ENCODE results near the gene PGAP3. TPM values are rescaled to one million over a fixed set of nuclear protein-coding genes. Genes with fewer than 3 reads are reported as not detected.

Gene PGAP3
- total RNA-seq, 2 experiments from 2014 or later: 11.8 to 11.9 TPM

- DNase-seq: no peak
- Mint-ChIP-seq H3K9me3 (no peaks in the 10 kb centered on the region), H3K36me3 (ENCODE audit: low read depth) (no peaks in the 10 kb centered on the region), H3K27ac (no peak overlapping the region), H3K4me1 (ENCODE audit: low read depth) (peaks cover 73% of the 10 kb centered on the region), H3K27me3 (ENCODE audit: low read depth) (no peaks in the 10 kb centered on the region), H3K4me3 (no peak overlapping the region)
- intact Hi-C loops (cut with micrococcal nuclease): no loop called here
- CTCF ChIA-PET: interaction anchor here (0.8 to 11.7 kb wide), 5 partner anchors 8 to 25 kb away, joined by 3 to 213 read pairs (median 5); partner anchors contain the start of gene TCAP
These were observed 46.8 kb downstream of the PGAP3 start for GRCh38 chr17:39641097-39641496.

- Mint-ChIP-seq H3K27me3 (ENCODE audit: low read depth) (no peaks in the 10 kb centered on the region), H3K4me3 (no peak overlapping the region), H3K4me1 (ENCODE audit: low read depth) (peaks cover 74% of the 10 kb centered on the region), H3K36me3 (ENCODE audit: low read depth) (no peaks in the 10 kb centered on the region), H3K9me3 (no peaks in the 10 kb centered on the region), H3K27ac (no peak overlapping the region)
- intact Hi-C loops (cut with micrococcal nuclease): no loop called here
- no peak for DNase-seq
- CTCF ChIA-PET: interaction anchor here (0.8 to 11.7 kb wide), 3 partner anchors 13 to 25 kb away, joined by 5 to 213 read pairs (median 44); partner anchors contain the start of gene TCAP
These were observed 47.2 kb downstream of the PGAP3 start for GRCh38 chr17:39640591-39641031.

- Mint-ChIP-seq H3K4me3 (no peak overlapping the region), H3K4me1 (ENCODE audit: low read depth) (peaks cover 67% of the 10 kb centered on the region), H3K36me3 (ENCODE audit: low read depth) (no peaks in the 10 kb centered on the region), H3K27ac (peak overlapping the region; percentile 61), H3K27me3 (ENCODE audit: low read depth) (no peaks in the 10 kb centered on the region), H3K9me3 (no peaks in the 10 kb centered on the region)
- DNase-seq: no peak
- CTCF ChIA-PET: interaction anchor here (0.5 to 11.7 kb wide), 3 partner anchors 14 to 50 kb away, joined by 3 to 213 read pairs (median 44); no protein-coding TSS in a partner anchor
- intact Hi-C loops (cut with micrococcal nuclease): loop anchor here (5.0 to 10.0 kb wide), 3 partner anchors 47 to 465 kb away; partner anchors contain the start of genes MIEN1, NR1D1 and PGAP3
These were observed 48.0 kb downstream of the PGAP3 start for GRCh38 chr17:39639566-39640458.

GRCh38 chr17:39639043-39639442, 48.8 kb downstream of the PGAP3 start:
- no peak for DNase-seq
- CTCF ChIA-PET: interaction anchor here (0.5 to 11.7 kb wide), 3 partner anchors 15 to 51 kb away, joined by 3 to 213 read pairs (median 44); no protein-coding TSS in a partner anchor
- Mint-ChIP-seq H3K4me3 (no peak overlapping the region), H3K4me1 (ENCODE audit: low read depth) (peaks cover 64% of the 10 kb centered on the region), H3K27ac (no peak overlapping the region), H3K27me3 (ENCODE audit: low read depth) (no peaks in the 10 kb centered on the region), H3K36me3 (ENCODE audit: low read depth) (no peaks in the 10 kb centered on the region), H3K9me3 (no peaks in the 10 kb centered on the region)
- intact Hi-C loops (cut with micrococcal nuclease): loop anchor here (5.0 to 10.0 kb wide), 3 partner anchors 48 to 466 kb away; partner anchors contain the start of genes MIEN1, NR1D1 and PGAP3

GRCh38 chr17:39638317-39638716, 49.5 kb downstream of the PGAP3 start:
- Mint-ChIP-seq H3K36me3 (ENCODE audit: low read depth) (no peaks in the 10 kb centered on the region), H3K4me3 (peak overlapping the region; percentile 92), H3K27ac (no peak overlapping the region), H3K27me3 (ENCODE audit: low read depth) (no peaks in the 10 kb centered on the region), H3K9me3 (no peaks in the 10 kb centered on the region), H3K4me1 (ENCODE audit: low read depth) (peaks cover 57% of the 10 kb centered on the region)
- intact Hi-C loops (cut with micrococcal nuclease): loop anchor here (5.0 to 10.0 kb wide), 3 partner anchors 49 to 466 kb away; partner anchors contain the start of genes MIEN1, NR1D1 and PGAP3
- CTCF ChIA-PET: interaction anchor here (0.9 to 11.7 kb wide), 5 partner anchors 13 to 16 kb away, joined by 3 to 213 read pairs (median 11); no protein-coding TSS in a partner anchor
- DNase-seq: no peak

- intact Hi-C loops (cut with micrococcal nuclease): loop anchor here (1.0 to 10.0 kb wide), 5 partner anchors 50 to 468 kb away; partner anchors contain the start of genes LRRC3C, MIEN1, NR1D1 and ORMDL3
- no peaks in the 10 kb centered on the region for H3K36me3 Mint-ChIP-seq (ENCODE audit: low read depth)
- H3K27ac Mint-ChIP-seq: peak within 1 kb of the TSS; percentile 93
- no peaks in the 10 kb centered on the region for H3K27me3 Mint-ChIP-seq (ENCODE audit: low read depth)
- H3K4me3 Mint-ChIP-seq: peak within 1 kb of the TSS; percentile 92
- no peaks in the 10 kb centered on the region for H3K9me3 Mint-ChIP-seq
- peak; percentile 94 for DNase-seq
- CTCF ChIA-PET: interaction anchor here (0.6 to 11.7 kb wide), 5 partner anchors 9 to 17 kb away, joined by 3 to 213 read pairs (median 5); no protein-coding TSS in a partner anchor
- H3K4me1 Mint-ChIP-seq (ENCODE audit: low read depth): peaks cover 49% of the 10 kb centered on the region
These were observed 50.7 kb downstream of the PGAP3 start, which contains the start of gene STARD3 for GRCh38 chr17:39636927-39637736. Gene STARD3, plus strand, starts transcription at chr17:39637144. Its CDS starts 16,388 bp downstream, at chr17:39653532.

GRCh38 chr17:39636587-39636926, 51.3 kb downstream of the PGAP3 start:
- H3K27me3 Mint-ChIP-seq (ENCODE audit: low read depth): no peaks in the 10 kb centered on the region
- intact Hi-C loops (cut with micrococcal nuclease): loop anchor here (2.0 to 10.0 kb wide), 4 partner anchors 51 to 468 kb away; partner anchors contain the start of genes LRRC3C, MIEN1, NR1D1 and ORMDL3
- H3K4me3 Mint-ChIP-seq: peak overlapping the region; percentile 92
- no peaks in the 10 kb centered on the region for H3K9me3 Mint-ChIP-seq
- DNase-seq: no peak
- no peaks in the 10 kb centered on the region for H3K36me3 Mint-ChIP-seq (ENCODE audit: low read depth)
- peak overlapping the region; percentile 93 for H3K27ac Mint-ChIP-seq
- peaks cover 49% of the 10 kb centered on the region for H3K4me1 Mint-ChIP-seq (ENCODE audit: low read depth)
- CTCF ChIA-PET: interaction anchor here (0.6 to 11.7 kb wide), 3 partner anchors 9 to 94 kb away, joined by 3 to 213 read pairs (median 7); partner anchors contain the start of gene MIEN1

- CTCF ChIA-PET: interaction anchor here (0.9 to 11.7 kb wide), 10 partner anchors 7 to 121 kb away, joined by 3 to 213 read pairs (median 4); partner anchors contain the start of gene MIEN1
- no peaks in the 10 kb centered on the region for H3K27me3 Mint-ChIP-seq (ENCODE audit: low read depth)
- peak overlapping the region; percentile 25 for H3K4me3 Mint-ChIP-seq
- H3K27ac Mint-ChIP-seq: peak overlapping the region; percentile 93
- no peak for DNase-seq
- no peaks in the 10 kb centered on the region for H3K36me3 Mint-ChIP-seq (ENCODE audit: low read depth)
- H3K9me3 Mint-ChIP-seq: no peaks in the 10 kb centered on the region
- intact Hi-C loops (cut with micrococcal nuclease): loop anchor here (2.0 to 10.0 kb wide), 4 partner anchors 52 to 469 kb away; partner anchors contain the start of genes LRRC3C, MIEN1, NR1D1 and ORMDL3
- H3K4me1 Mint-ChIP-seq (ENCODE audit: low read depth): peaks cover 46% of the 10 kb centered on the region
These were observed 52.2 kb downstream of the PGAP3 start for GRCh38 chr17:39635614-39636176.

GRCh38 chr17:39634384-39634871, 53.4 kb downstream of the PGAP3 start:
- intact Hi-C loops (cut with micrococcal nuclease): loop anchor here (1.0 to 10.0 kb wide), 3 partner anchors 12 to 470 kb away; partner anchors contain the start of gene NR1D1
- Mint-ChIP-seq H3K4me1 (ENCODE audit: low read depth) (peaks cover 36% of the 10 kb centered on the region), H3K27me3 (ENCODE audit: low read depth) (peaks cover 2% of the 10 kb centered on the region), H3K27ac (no peak overlapping the region), H3K36me3 (ENCODE audit: low read depth) (no peaks in the 10 kb centered on the region), H3K4me3 (no peak overlapping the region), H3K9me3 (no peaks in the 10 kb centered on the region)
- DNase-seq: no peak
- CTCF ChIA-PET: interaction anchor here (0.6 to 11.7 kb wide), 15 partner anchors 9 to 273 kb away, joined by 3 to 213 read pairs (median 5); partner anchors contain the start of genes MIEN1 and PNMT

GRCh38 chr17:39633570-39634183, 54.2 kb downstream of the PGAP3 start:
- Mint-ChIP-seq H3K27me3 (ENCODE audit: low read depth) (peaks cover 2% of the 10 kb centered on the region), H3K4me1 (ENCODE audit: low read depth) (peaks cover 28% of the 10 kb centered on the region), H3K36me3 (ENCODE audit: low read depth) (no peaks in the 10 kb centered on the region), H3K9me3 (no peaks in the 10 kb centered on the region), H3K27ac (no peak overlapping the region), H3K4me3 (no peak overlapping the region)
- CTCF ChIA-PET: interaction anchor here (0.6 to 11.7 kb wide), 12 partner anchors 8 to 330 kb away, joined by 3 to 213 read pairs (median 5); partner anchors contain the start of gene PNMT
- intact Hi-C loops (cut with micrococcal nuclease): loop anchor here (1.0 to 10.0 kb wide), 3 partner anchors 11 to 471 kb away; partner anchors contain the start of gene NR1D1
- DNase-seq: no peak
